Immature natural killer cell (primary cell): Measurements from ENCODE around the gene CS. TPM values are rescaled to one million over a fixed set of nuclear protein-coding genes. Genes with fewer than 3 reads are reported as not detected.

ENCODE experiments used
- DNase-seq, 3 donors: peaks; one replicate each; pipeline ENCODE4 v3.0.0; 2022; ENCODE audit warnings: mixed read lengths in 1 of 3
- H3K27ac Mint-ChIP-seq, 6 donors: one replicate each; pipeline ENCODE4 v1.8.0; 2020; ENCODE audit warnings: mixed read lengths in 6 of 6, mild to moderate bottlenecking in 5 of 6, inconsistent platforms in 4 of 6, moderate library complexity in 3 of 6
- H3K27me3 Mint-ChIP-seq, 3 donors: one replicate each; pipeline ENCODE4 v1.8.0; 2020 to 2021; ENCODE audit warnings: low read depth in 3 of 3, mild to moderate bottlenecking in 3 of 3, mixed read lengths in 3 of 3, moderate library complexity in 3 of 3, inconsistent platforms in 1 of 3
- H3K36me3 Mint-ChIP-seq, 3 donors: one replicate each; pipeline ENCODE4 v1.8.0; 2020; ENCODE audit warnings: mixed read lengths in 3 of 3, inconsistent platforms in 2 of 3, mild to moderate bottlenecking in 2 of 3
- H3K4me1 Mint-ChIP-seq, 2 donors: one replicate each; pipeline ENCODE4 v1.8.0; 2020; ENCODE audit warnings: inconsistent platforms in 2 of 2, mild to moderate bottlenecking in 2 of 2, mixed read lengths in 2 of 2, moderate library complexity in 1 of 2
- H3K4me3 Mint-ChIP-seq, 5 donors: one replicate each; pipeline ENCODE4 v1.8.0; 2020; ENCODE audit warnings: mild to moderate bottlenecking in 5 of 5, mixed read lengths in 5 of 5, inconsistent platforms in 3 of 5, moderate library complexity in 3 of 5
- H3K9me3 Mint-ChIP-seq, 6 donors: one replicate each; pipeline ENCODE4 v1.8.0; 2020; ENCODE audit warnings: mild to moderate bottlenecking in 6 of 6, mixed read lengths in 6 of 6, inconsistent platforms in 4 of 6, moderate library complexity in 3 of 6
- polyA plus RNA-seq, 3 donors: library from polyadenylated mRNA; unstranded; fragments of 300-500 nt; fragmentation: Illumina TruSeq; gene quantifications; one replicate each; pipeline ENCODE4 v1.2.3, GENCODE V29; 2021

Gene CS
- polyA plus RNA-seq, 3 donors from 2014 or later, result 41.7 to 82.2 (median 67.3) TPM

DNA sequence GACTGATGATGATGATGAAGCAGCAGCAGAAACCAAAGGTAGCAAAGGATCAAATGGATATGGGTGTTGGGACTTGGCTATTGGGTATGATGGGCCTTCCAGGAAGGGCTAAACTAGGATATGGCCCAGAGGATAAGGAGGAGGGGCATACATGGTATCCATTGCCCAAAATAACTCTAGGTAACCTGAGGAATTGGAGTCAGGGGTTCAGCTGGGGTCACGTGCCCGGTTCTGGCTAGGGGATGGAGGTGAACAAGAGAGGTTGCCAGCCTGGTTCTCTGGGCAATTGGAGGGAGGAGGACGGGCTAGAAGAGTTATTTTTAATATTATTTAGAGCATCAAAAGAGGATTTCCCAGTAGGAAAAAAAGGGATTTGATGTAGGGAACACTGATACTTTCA, 39.2 kb downstream of the CS start:
- Mint-ChIP-seq H3K9me3 (no peaks in the 10 kb centered on the region), H3K4me3 (peak overlapping the region in 1 of 5 donors; percentile 4), H3K27me3 (peaks cover 1 to 8% (median 2%) of the 10 kb centered on the region in 3 donors), H3K36me3 (peaks cover 0 to 3% (median 3%) of the 10 kb centered on the region in 3 donors), H3K4me1 (peaks cover 21 to 24% of the 10 kb centered on the region in 2 donors), H3K27ac (no peak overlapping the region)
- DNase-seq, result no peak

DNA sequence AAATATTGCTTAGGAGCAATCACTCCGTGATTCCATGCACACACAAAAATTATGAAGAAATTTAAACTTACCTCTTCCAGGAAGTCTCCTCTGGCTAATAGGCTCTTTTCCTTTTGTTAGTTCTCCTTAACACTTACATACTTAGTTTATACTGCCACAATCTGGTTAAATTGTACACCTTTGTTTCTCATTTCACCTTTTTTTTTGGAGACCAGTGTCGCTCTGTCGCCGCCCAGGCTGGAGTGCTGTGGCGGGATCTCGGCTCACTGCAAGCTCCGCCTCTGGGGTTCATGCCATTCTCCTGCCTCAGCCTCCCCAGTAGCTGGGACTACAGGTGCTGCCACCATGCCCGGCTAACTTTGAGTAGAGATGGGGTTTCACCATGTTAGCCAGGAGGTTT, 39.8 kb downstream of the CS start:
- peaks cover 22 to 23% of the 10 kb centered on the region in 2 donors for H3K4me1 Mint-ChIP-seq
- peak overlapping the region in 4 of 5 donors; percentile 12 to 64 (median 52) for H3K4me3 Mint-ChIP-seq
- no peaks in the 10 kb centered on the region for H3K9me3 Mint-ChIP-seq
- peaks cover 0 to 4% (median 4%) of the 10 kb centered on the region in 3 donors for H3K36me3 Mint-ChIP-seq
- H3K27ac Mint-ChIP-seq, result no peak overlapping the region
- H3K27me3 Mint-ChIP-seq, result peaks cover 1 to 8% (median 2%) of the 10 kb centered on the region in 3 donors
- no peak for DNase-seq

DNA sequence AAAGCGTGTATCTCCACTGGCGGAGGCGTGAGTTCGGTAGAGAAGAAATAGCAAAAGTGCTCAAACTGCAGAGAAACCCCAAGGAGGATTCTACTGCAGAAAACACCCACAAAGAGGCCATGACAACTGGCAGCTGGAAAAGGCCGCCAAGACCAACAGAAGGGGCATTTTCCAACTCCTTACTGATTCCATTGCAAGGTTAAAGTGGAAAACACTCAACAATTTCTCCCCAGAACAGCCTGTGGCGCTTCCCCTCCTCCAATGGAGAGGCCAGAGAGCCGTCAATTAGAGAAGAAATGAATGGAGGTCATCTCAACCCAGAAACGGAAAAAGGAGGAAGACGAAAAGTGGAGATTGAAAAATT, 41.3 kb downstream of the CS start:
- no peak for DNase-seq
- Mint-ChIP-seq H3K4me1 (peaks cover 22 to 23% of the 10 kb centered on the region in 2 donors), H3K9me3 (no peaks in the 10 kb centered on the region), H3K27ac (peak overlapping the region; percentile 79 to 91 (median 90)), H3K4me3 (peak overlapping the region; percentile 85 to 94 (median 90)), H3K36me3 (peaks cover 0 to 10% (median 6%) of the 10 kb centered on the region in 3 donors), H3K27me3 (peaks cover 1 to 8% (median 2%) of the 10 kb centered on the region in 3 donors)

DNA sequence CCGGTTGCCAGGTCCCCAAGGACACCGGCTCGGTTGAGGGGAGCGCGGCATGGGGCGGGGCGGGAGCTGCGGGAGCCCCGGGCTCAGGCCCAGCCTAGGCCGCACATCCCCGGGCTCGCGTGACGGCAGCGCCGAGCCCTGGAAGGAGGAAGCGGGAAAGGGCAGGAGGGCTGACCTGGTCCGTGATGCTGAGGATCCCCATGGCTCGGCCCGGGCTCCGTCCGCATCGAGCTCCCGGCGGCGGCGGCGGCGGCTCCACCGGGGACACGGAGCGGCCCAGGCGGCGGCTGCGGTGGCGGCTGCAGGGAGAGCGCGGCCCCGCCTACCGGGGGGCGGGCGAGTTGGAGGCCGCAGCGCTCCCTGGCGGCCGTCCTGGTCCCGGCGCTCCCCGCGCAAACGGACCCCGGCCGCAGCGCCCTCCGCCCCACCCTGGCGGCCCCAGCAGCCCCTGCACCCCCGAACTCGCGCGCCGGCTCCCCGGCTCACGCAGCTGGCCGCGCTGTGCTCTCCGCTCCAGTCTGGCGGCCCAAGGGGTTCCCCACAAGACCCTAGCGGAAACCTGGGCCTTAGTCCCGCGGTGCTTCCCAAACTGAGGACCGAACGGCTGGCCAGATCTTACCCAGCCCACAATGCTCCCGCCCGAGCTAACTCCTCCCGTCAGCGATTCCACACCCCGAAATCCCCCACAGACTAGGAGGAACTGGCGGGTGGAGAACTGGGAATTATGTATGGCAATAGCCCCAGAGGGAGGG, 41.9 kb downstream of the CS start, which contains the start of gene ANKRD52:
ANKRD52 (minus strand) TSS at position 317 of the 752 bp plus-strand sequence; CDS start at position 202, 115 bp downstream.
- peaks cover 22 to 23% of the 10 kb centered on the region in 2 donors for H3K4me1 Mint-ChIP-seq
- H3K27ac Mint-ChIP-seq, result peak within 1 kb of the TSS; percentile 79 to 91 (median 90)
- peaks cover 1 to 8% (median 2%) of the 10 kb centered on the region in 3 donors for H3K27me3 Mint-ChIP-seq
- H3K9me3 Mint-ChIP-seq, result no peaks in the 10 kb centered on the region
- peak within 1 kb of the TSS; percentile 85 to 94 (median 90) for H3K4me3 Mint-ChIP-seq
- peak; percentile 82 to 86 (median 85) for DNase-seq
- H3K36me3 Mint-ChIP-seq, result peaks cover 0 to 12% (median 10%) of the 10 kb centered on the region in 3 donors

DNA sequence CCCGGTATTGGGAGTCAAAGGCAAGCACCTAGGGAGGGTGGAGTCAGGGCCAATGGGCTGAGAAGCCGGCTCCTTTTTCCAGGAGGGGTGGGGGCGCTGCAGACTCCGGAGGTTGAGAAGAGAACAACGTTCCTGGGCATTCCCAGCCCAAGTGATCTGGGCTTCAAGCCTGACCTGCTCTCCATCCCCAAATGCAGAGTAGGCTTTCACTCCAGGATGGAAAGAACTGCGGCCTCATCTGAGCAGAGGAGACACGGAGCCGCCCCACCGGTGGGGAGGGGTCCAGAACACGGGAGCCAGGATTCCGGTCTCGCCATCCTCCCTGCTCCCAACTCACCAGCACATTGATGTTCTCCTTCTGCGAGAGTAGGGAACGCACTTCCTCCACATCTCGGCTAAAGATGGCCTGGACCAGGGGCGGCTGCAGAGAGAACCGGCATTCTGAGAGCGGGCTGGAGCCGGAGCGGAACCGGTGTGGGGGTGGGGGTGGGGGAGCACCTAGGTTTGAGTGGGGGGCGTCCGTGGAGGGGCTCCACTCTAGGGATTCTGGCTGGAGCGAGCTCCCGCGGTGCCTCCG, 42.6 kb downstream of the CS start:
- Mint-ChIP-seq H3K27ac (peak overlapping the region in 5 of 6 donors; percentile 37 to 83 (median 57)), H3K27me3 (peaks cover 1 to 8% (median 2%) of the 10 kb centered on the region in 3 donors), H3K4me3 (peak overlapping the region; percentile 77 to 85 (median 82)), H3K36me3 (peaks cover 0 to 19% (median 10%) of the 10 kb centered on the region in 3 donors), H3K9me3 (no peaks in the 10 kb centered on the region), H3K4me1 (peaks cover 22 to 23% of the 10 kb centered on the region in 2 donors)
- no peak for DNase-seq

DNA sequence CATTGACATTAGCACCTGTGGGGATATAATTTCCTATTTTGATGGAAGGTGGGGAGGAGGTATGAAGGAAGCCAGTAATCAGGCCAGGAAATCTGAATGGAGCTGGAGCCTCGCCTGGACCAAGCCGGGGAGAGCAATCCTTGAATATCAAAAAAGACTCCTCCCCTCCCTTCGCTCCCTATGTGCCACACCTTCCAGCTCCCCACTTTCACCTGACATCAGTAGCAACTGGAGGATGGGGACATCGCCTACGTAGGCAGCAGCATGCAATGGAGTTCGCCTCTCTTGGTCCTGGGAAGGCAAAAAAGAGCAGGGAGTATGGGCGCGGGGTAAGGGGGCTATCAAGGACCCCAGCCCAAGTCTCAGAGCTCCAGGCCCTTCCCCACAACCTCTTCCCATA, 43.1 kb downstream of the CS start:
- Mint-ChIP-seq H3K4me3 (peak overlapping the region; percentile 77 to 85 (median 82)), H3K27ac (peak overlapping the region; percentile 32 to 76 (median 60))

DNA sequence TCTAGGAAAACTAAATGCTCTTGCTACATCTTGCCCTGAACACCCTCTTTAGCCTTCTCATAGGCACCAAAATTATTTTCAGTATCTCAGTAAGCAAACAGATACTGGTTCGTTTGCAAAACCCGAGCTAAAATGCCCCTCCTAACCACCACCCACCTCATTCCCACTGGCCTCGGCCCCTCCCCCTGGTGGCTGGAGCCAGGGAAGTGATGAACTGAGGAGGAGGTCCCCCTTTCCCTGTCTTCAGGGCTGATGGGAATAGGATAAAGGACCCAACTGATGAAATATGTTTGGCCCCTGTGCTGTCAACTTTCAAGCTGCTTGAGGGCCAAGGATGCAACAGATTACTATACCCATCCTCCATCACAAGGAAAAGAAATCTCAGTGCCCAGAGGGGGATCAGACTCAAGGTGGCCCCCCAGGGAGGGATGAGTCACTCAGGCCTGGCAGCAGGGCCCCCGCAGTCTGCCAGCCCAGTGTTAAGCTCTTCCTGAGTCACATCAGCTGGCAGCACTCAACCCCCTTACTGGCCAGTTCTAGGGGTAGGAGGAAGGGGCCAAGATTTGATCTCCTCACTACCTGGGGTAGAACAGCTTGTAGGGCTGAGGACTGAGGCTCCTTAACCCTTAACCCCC, 43.7 kb downstream of the CS start:
- peaks cover 3 to 28% (median 10%) of the 10 kb centered on the region in 3 donors for H3K36me3 Mint-ChIP-seq
- H3K4me3 Mint-ChIP-seq, result peak overlapping the region; percentile 77 to 85 (median 82)
- no peaks in the 10 kb centered on the region for H3K9me3 Mint-ChIP-seq
- peaks cover 22 to 23% of the 10 kb centered on the region in 2 donors for H3K4me1 Mint-ChIP-seq
- DNase-seq, result no peak
- peaks cover 1 to 8% (median 2%) of the 10 kb centered on the region in 3 donors for H3K27me3 Mint-ChIP-seq
- H3K27ac Mint-ChIP-seq, result peak overlapping the region; percentile 2 to 76 (median 56)

More for the DNA sequence above, 43.1 kb downstream of the CS start:
- peaks cover 3 to 24% (median 10%) of the 10 kb centered on the region in 3 donors for H3K36me3 Mint-ChIP-seq
- no peak for DNase-seq
- H3K27me3 Mint-ChIP-seq, result peaks cover 1 to 8% (median 2%) of the 10 kb centered on the region in 3 donors
- H3K9me3 Mint-ChIP-seq, result no peaks in the 10 kb centered on the region
- peaks cover 22 to 23% of the 10 kb centered on the region in 2 donors for H3K4me1 Mint-ChIP-seq

GRCh38 chr12:56255671-56256070, 44.5 kb downstream of the CS start:
- Mint-ChIP-seq H3K4me1 (peaks cover 22 to 23% of the 10 kb centered on the region in 2 donors), H3K9me3 (no peaks in the 10 kb centered on the region), H3K27ac (peak overlapping the region in 2 of 6 donors; percentile 3 to 35), H3K27me3 (peaks cover 1 to 8% (median 2%) of the 10 kb centered on the region in 3 donors), H3K36me3 (peaks cover 3 to 28% (median 10%) of the 10 kb centered on the region in 3 donors), H3K4me3 (no peak overlapping the region)
- no peak for DNase-seq

DNA sequence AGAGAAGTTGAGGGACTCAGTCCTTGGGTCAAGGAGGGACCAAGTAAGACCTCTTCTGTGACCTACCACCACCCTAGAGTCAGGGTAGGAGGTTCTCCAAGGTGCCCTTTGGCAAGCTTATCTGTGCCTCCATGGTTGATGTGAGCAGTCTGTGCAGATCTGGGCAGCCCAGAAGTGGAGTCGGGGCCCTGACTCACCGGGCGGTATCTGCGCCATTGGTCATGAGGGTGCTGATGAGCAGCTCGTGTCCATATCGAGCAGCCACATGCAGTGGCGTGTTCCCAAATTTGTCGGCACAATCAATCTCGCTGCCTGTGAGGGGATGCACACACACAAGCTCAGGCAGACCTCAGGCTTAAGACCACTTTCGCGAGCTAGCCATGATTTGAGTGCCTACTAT, 47.0 kb downstream of the CS start:
- Mint-ChIP-seq H3K27ac (no peak overlapping the region), H3K4me3 (no peak overlapping the region), H3K9me3 (no peaks in the 10 kb centered on the region), H3K4me1 (peaks cover 14 to 15% of the 10 kb centered on the region in 2 donors), H3K36me3 (peaks cover 3 to 33% (median 10%) of the 10 kb centered on the region in 3 donors), H3K27me3 (no peaks in the 10 kb centered on the region)
- no peak for DNase-seq

GRCh38 chr12:56252649-56253048, 47.5 kb downstream of the CS start:
- H3K36me3 Mint-ChIP-seq, result peaks cover 3 to 36% (median 10%) of the 10 kb centered on the region in 3 donors
- no peak for DNase-seq
- no peaks in the 10 kb centered on the region for H3K9me3 Mint-ChIP-seq
- H3K27me3 Mint-ChIP-seq, result no peaks in the 10 kb centered on the region
- H3K4me3 Mint-ChIP-seq, result no peak overlapping the region
- H3K4me1 Mint-ChIP-seq, result peaks cover 14 to 15% of the 10 kb centered on the region in 2 donors
- no peak overlapping the region for H3K27ac Mint-ChIP-seq

DNA sequence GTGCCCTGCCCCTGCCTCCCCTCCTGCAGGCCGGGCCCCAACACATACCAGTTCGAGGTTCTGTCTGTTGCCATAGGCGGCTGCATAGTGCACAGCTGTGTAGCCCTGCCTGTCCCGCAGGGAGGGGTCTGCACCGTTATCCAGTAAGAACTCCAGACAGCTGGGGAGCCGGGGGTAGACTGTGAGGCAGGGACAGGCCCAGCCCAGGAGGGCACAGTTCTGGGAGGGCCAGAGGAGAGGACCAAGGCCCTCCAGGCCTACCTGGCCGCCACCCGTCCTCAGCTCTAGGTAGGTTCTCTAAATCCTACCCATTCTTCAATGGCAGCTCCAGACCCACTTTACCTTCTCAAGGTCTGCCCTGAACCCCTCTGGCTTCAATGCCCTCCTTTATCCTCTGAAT, 51.4 kb downstream of the CS start:
- Mint-ChIP-seq H3K27ac (peak overlapping the region in 1 of 6 donors; percentile 67), H3K4me3 (no peak overlapping the region), H3K36me3 (peaks cover 3 to 45% (median 7%) of the 10 kb centered on the region in 3 donors), H3K27me3 (peaks cover 0 to 2% (median 0%) of the 10 kb centered on the region in 3 donors), H3K9me3 (no peaks in the 10 kb centered on the region), H3K4me1 (no peaks in the 10 kb centered on the region)
- DNase-seq, result no peak

DNA sequence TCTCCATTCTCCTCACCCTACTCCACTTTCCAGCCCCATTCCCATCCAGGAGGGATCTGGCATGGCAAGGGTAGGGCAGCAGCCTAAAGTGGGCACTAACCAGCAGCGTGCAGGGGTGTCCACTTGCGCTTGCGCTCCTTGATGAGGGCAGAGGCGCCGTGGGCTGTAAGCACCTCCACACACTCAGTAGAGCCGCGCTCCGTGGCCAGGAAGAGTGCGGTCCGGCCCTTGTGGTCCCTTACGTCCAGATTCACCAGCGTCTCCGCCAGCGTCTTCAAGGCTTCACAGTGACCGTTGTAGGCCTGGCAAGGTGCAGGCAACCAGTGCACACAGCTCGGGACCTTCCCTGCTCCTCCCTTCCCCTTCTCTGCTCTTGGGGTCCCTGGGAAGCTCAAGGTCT, 52.2 kb downstream of the CS start:
- no peaks in the 10 kb centered on the region for H3K4me1 Mint-ChIP-seq
- no peaks in the 10 kb centered on the region for H3K9me3 Mint-ChIP-seq
- DNase-seq, result no peak
- no peak overlapping the region for H3K4me3 Mint-ChIP-seq
- peaks cover 0 to 2% (median 0%) of the 10 kb centered on the region in 3 donors for H3K27me3 Mint-ChIP-seq
- H3K27ac Mint-ChIP-seq, result no peak overlapping the region
- H3K36me3 Mint-ChIP-seq, result peaks cover 3 to 37% (median 7%) of the 10 kb centered on the region in 3 donors

GRCh38 chr12:56244494-56244893, 55.6 kb downstream of the CS start:
- DNase-seq, result no peak
- Mint-ChIP-seq H3K4me1 (no peaks in the 10 kb centered on the region), H3K27me3 (peaks cover 0 to 2% (median 0%) of the 10 kb centered on the region in 3 donors), H3K4me3 (no peak overlapping the region), H3K9me3 (no peaks in the 10 kb centered on the region), H3K27ac (no peak overlapping the region), H3K36me3 (peaks cover 5 to 28% (median 16%) of the 10 kb centered on the region in 3 donors)
